ENCODE data around the gene ZBTB46. TPM values are rescaled to one million over a fixed set of nuclear protein-coding genes. Genes with fewer than 3 reads are reported as not detected.
"Not testable (repeated sequence)": the region's sequence is repeated elsewhere in the genome, so short reads cannot be mapped to it uniquely, and the experiment has no call there.

Gene ZBTB46
- total RNA-seq, 3 donors from 2014 or later = 8.2 to 18.7 (median 10.7) TPM

GRCh38 chr20:63777614-63778013, 53.5 kb downstream of the ZBTB46 start:
- Histone ChIP-seq H3K4me3 (no peak overlapping the region), H3K36me3 (no peaks in the 10 kb centered on the region), H3K4me1 (no peaks in the 10 kb centered on the region), H3K27me3 (no peaks in the 10 kb centered on the region), H3K9me3 (no peaks in the 10 kb centered on the region), H3K27ac (no peak overlapping the region)
- intact Hi-C loops (cut with DNase I; ENCODE audit: low total_unique reads) = no loop called here
- TF ChIP-seq POLR2A (IDR thresholded peaks at IDR 0.05) = no peak
- TF ChIP-seq, protein P1, sequence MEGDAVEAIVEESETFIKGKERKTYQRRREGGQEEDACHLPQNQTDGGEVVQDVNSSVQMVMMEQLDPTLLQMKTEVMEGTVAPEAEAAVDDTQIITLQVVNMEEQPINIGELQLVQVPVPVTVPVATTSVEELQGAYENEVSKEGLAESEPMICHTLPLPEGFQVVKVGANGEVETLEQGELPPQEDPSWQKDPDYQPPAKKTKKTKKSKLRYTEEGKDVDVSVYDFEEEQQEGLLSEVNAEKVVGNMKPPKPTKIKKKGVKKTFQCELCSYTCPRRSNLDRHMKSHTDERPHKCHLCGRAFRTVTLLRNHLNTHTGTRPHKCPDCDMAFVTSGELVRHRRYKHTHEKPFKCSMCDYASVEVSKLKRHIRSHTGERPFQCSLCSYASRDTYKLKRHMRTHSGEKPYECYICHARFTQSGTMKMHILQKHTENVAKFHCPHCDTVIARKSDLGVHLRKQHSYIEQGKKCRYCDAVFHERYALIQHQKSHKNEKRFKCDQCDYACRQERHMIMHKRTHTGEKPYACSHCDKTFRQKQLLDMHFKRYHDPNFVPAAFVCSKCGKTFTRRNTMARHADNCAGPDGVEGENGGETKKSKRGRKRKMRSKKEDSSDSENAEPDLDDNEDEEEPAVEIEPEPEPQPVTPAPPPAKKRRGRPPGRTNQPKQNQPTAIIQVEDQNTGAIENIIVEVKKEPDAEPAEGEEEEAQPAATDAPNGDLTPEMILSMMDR (IDR thresholded peaks at IDR 0.05) = no peak
- TF ChIP-seq POLR2AphosphoS5 (IDR thresholded peaks at IDR 0.05) = no peak
- DNase-seq (ENCODE audit: low spot score in 2 of 2) = no peak

DNA sequence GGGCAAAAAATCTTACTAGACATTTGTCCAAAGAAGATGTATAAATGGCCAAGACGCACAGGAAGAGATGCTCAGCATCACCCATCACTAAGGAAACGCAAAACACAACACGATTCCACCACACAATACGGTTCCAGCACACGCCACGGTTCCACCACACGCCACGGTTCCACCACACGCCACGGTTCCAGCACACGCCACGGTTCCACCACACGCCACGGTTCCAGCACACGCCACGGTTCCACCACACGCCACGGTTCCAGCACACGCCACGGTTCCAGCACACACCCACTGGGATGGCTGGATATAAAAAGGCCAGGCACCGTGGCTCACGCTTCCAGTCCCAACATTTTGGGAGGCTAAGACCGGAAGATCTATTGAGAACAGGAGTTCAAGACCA, 54.2 kb downstream of the ZBTB46 start:
- H3K9me3 ChIP-seq; H3K27me3 ChIP-seq; DNase-seq (ENCODE audit: low spot score in 2 of 2); H3K4me3 ChIP-seq; H3K27ac ChIP-seq; H3K36me3 ChIP-seq; intact Hi-C loops (cut with DNase I; ENCODE audit: low total_unique reads); H3K4me1 ChIP-seq: not testable (repeated sequence)

DNA sequence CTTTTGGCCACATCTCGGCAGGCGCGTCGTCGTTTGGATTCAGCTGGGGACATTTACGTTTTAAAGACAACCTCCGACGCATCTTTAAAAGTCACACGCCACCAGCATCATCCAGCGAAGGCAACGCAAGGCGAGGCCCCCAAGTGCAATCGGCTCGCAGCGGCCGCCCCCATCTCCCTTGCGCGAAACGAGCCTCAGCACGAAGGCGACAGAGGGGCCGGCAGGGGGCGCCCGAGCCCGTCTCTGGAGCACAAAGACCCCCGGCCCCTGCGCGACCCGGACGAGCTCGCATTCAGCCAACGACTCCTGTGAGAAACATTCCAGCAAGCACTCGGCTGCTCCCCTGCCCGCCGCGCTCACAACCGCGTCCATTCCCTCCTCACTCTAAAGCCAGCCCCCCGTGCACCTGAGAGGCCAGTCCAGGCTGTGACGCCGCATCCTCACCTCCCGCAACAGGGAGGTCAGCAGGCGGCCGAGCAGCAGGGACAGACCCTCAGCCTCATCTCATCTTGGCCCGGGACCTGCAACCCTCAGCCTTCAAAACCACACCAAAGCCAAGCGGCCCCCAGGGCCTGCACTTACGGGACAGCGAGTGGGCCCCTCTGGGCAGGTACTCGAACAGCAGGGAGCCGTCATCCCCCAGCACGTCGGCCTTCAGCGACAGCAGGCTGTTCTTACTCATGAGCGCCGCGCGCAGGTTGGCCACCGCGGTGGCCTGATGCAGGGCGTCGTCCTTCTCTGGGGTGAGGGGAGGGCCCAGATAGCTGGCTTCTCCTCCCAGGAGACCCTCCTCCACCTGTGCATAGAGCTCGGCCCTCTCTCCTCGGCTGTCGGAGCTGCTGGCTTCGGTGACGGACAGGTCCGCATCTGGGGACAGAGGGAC, 55.7 kb downstream of the ZBTB46 start:
- intact Hi-C loops (cut with DNase I; ENCODE audit: low total_unique reads) = no loop called here
- Histone ChIP-seq H3K36me3 (no peaks in the 10 kb centered on the region), H3K27me3 (no peaks in the 10 kb centered on the region), H3K27ac (peak overlapping the region in 1 of 2 donors; percentile 14), H3K9me3 (no peaks in the 10 kb centered on the region), H3K4me1 (no peaks in the 10 kb centered on the region), H3K4me3 (peak overlapping the region; percentile 10 to 57 (median 13))
- no peak for DNase-seq (ENCODE audit: low spot score in 2 of 2)
- no peak for TF ChIP-seq POLR2A (IDR thresholded peaks at IDR 0.05)
- TF ChIP-seq, protein P1 (IDR thresholded peaks at IDR 0.05) = peak; percentile 27 to 58 (median 47)

- Histone ChIP-seq H3K27ac (no peak overlapping the region), H3K9me3 (no peaks in the 10 kb centered on the region), H3K36me3 (no peaks in the 10 kb centered on the region), H3K4me1 (no peaks in the 10 kb centered on the region), H3K4me3 (no peak overlapping the region), H3K27me3 (no peaks in the 10 kb centered on the region)
- TF ChIP-seq POLR2A (IDR thresholded peaks at IDR 0.05) = no peak
- TF ChIP-seq, protein P1 (IDR thresholded peaks at IDR 0.05) = no peak
- no peak for TF ChIP-seq POLR2AphosphoS5 (IDR thresholded peaks at IDR 0.05)
- intact Hi-C loops (cut with DNase I; ENCODE audit: low total_unique reads) = no loop called here
- DNase-seq (ENCODE audit: low spot score in 2 of 2) = no peak
Observed at GRCh38 chr20:63774306-63774705, 56.8 kb downstream of the ZBTB46 start.

DNA sequence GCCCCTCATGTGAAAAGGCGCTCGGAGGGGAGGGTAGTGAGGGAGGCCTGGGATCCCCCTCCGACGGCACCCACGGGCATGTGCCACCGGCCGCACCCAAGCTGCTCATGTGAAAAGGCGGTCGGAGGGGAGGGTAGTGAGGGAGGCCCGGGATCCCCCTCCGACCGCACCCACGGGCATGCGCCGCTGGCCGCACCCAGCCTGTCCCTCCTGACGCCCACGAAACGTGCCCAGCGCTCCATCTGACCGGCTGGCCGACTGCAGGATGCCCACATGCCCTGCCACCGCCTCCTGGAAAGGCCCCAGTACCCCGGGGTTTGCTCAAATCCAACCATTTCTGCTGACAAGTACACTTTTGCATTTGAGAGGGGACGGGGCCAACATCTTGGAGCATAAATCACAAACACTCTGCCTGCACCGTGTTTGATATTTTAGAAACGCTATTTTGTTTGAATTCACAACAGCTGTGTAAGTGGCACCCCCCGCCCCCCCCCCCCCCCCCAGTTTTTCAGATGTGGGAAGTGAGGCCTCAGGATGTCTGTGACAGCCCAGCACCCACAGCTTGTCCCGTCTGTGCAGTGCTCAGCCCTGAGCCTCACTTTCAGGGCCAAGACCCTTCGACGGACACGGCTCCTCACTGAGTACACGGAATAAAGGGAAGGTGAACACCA, 57.4 kb downstream of the ZBTB46 start:
- intact Hi-C loops (cut with DNase I; ENCODE audit: low total_unique reads) = no loop called here
- no peaks in the 10 kb centered on the region for H3K36me3 ChIP-seq
- TF ChIP-seq, protein P1 (IDR thresholded peaks at IDR 0.05) = no peak
- no peak for TF ChIP-seq POLR2A (IDR thresholded peaks at IDR 0.05)
- TF ChIP-seq POLR2AphosphoS5 (IDR thresholded peaks at IDR 0.05) = no peak
- no peaks in the 10 kb centered on the region for H3K9me3 ChIP-seq
- peak overlapping the region in 1 of 2 donors; percentile 23 for H3K27ac ChIP-seq
- no peak overlapping the region for H3K4me3 ChIP-seq
- DNase-seq (ENCODE audit: low spot score in 2 of 2) = no peak
- H3K27me3 ChIP-seq = no peaks in the 10 kb centered on the region
- H3K4me1 ChIP-seq = no peaks in the 10 kb centered on the region
